HEK293T (cell line): ENCODE data around the gene CTNNA3.

Source experiments
- CTCF ChIA-PET: fragments of 350-600 bp; formaldehyde crosslinking; extraction: SDS; loops from one replicate; lab custom pipeline; 2021; ENCODE audit warnings: antibody characterized with exemption, inconsistent platforms; lab: Yijun Ruan, JAX
- POLR2A ChIA-PET: fragments of 350-600 bp; formaldehyde crosslinking; extraction: SDS; loops from one replicate; lab custom pipeline; 2020; ENCODE audit warnings: antibody characterized with exemption, inconsistent platforms; lab: Yijun Ruan, JAX
- DNase-seq: peaks from one replicate; pipeline ENCODE4 v3.0.0; 2012; ENCODE audit warnings: mixed read lengths; ENCODE audit errors: extremely low spot score
- ARNT ChIP-seq: fragments of 450-650 bp; IDR thresholded peaks from 2 replicates; pipeline ENCODE4 v1.6.1; 2017; ENCODE audit warnings: mild to moderate bottlenecking
- BHLHE40 ChIP-seq: fragments of 450-650 bp; IDR thresholded peaks from 2 replicates; pipeline ENCODE4 v1.6.1; 2016; ENCODE audit warnings: mild to moderate bottlenecking, moderate library complexity, borderline replicate concordance
- CTBP1 ChIP-seq: fragments of 450-650 bp; IDR thresholded peaks from 2 replicates; pipeline ENCODE4 v1.6.1; 2016; ENCODE audit warnings: borderline replicate concordance
- ELF4 ChIP-seq: fragments of 450-650 bp; IDR thresholded peaks from 2 replicates; pipeline ENCODE4 v1.6.1; 2017; ENCODE audit warnings: antibody characterized with exemption
- FOXA1 ChIP-seq: fragments of 450-650 bp; IDR thresholded peaks from 2 replicates; pipeline ENCODE4 v1.6.1; 2016; ENCODE audit warnings: mild to moderate bottlenecking
- FOXK2 ChIP-seq: fragments of 450-650 bp; IDR thresholded peaks from 2 replicates; pipeline ENCODE4 v1.6.1; 2016; ENCODE audit warnings: mild to moderate bottlenecking
- FOXM1 ChIP-seq: fragments of 450-650 bp; IDR thresholded peaks from 2 replicates; pipeline ENCODE4 v1.6.1; 2017; ENCODE audit warnings: mild to moderate bottlenecking, borderline replicate concordance
- HDGF ChIP-seq: fragments of 450-650 bp; IDR thresholded peaks from 2 replicates; pipeline ENCODE4 v1.6.1; 2017; ENCODE audit warnings: antibody characterized with exemption, borderline replicate concordance
- L3MBTL2 ChIP-seq: fragments of 450-650 bp; conservative IDR thresholded peaks from 2 replicates; pipeline ENCODE4 v1.6.1; 2016; ENCODE audit warnings: mild to moderate bottlenecking
- LEF1 ChIP-seq: fragments of 450-650 bp; IDR thresholded peaks from 2 replicates; pipeline ENCODE4 v1.6.1; 2017; ENCODE audit warnings: mild to moderate bottlenecking, borderline replicate concordance
- NFRKB ChIP-seq: fragments of 450-650 bp; IDR thresholded peaks from 2 replicates; pipeline ENCODE4 v1.6.1; 2016; ENCODE audit warnings: mild to moderate bottlenecking, moderate library complexity
- PKNOX1 ChIP-seq: fragments of 450-650 bp; IDR thresholded peaks from 2 replicates; pipeline ENCODE4 v1.6.1; 2016
- SP1 ChIP-seq: fragments of 450-650 bp; IDR thresholded peaks from 2 replicates; pipeline ENCODE4 v1.6.1; 2017
- SUZ12 ChIP-seq: fragments of 450-650 bp; IDR thresholded peaks from 2 replicates; pipeline ENCODE4 v1.6.1; 2016; ENCODE audit warnings: mild to moderate bottlenecking
- TARDBP ChIP-seq: fragments of 450-650 bp; IDR thresholded peaks from 2 replicates; pipeline ENCODE4 v1.6.1; 2016
- ZNF384 ChIP-seq: fragments of 450-650 bp; IDR thresholded peaks from 2 replicates; pipeline ENCODE4 v1.6.1; 2016

The CTNNA3 gene

GRCh38 chr10:66964946-66965345 is 731.0 kb downstream of the CTNNA3 start:
- TF ChIP-seq LEF1 = no peak
- TF ChIP-seq TARDBP = no peak
- no peak for TF ChIP-seq SUZ12
- TF ChIP-seq FOXK2 = no peak
- TF ChIP-seq CTBP1 = no peak
- no peak for TF ChIP-seq PKNOX1
- no peak for TF ChIP-seq L3MBTL2
- no peak for TF ChIP-seq ELF4
- ChIA-PET CTCF (no interaction called here), POLR2A (no interaction called here)
- DNase-seq = no peak

- DNase-seq = no peak
- TF ChIP-seq LEF1 (no peak), ZNF384 (no peak), PKNOX1 (no peak), FOXK2 (no peak), ELF4 (no peak), CTBP1 (no peak), NFRKB (no peak), L3MBTL2 (no peak), SUZ12 (no peak), FOXA1 (no peak), ARNT (no peak), BHLHE40 (no peak)
- ChIA-PET POLR2A (no interaction called here), CTCF (no interaction called here)
These were observed 737.5 kb downstream of the CTNNA3 start for GRCh38 chr10:66958466-66958865.

GRCh38 chr10:66951896-66952295 is 744.1 kb downstream of the CTNNA3 start:
- DNase-seq = no peak
- no peak for TF ChIP-seq TARDBP
- ChIA-PET POLR2A (no interaction called here), CTCF (no interaction called here)

- ChIA-PET CTCF (no interaction called here), POLR2A (no interaction called here)
- TF ChIP-seq L3MBTL2 (no peak), ARNT (no peak), CTBP1 (no peak), HDGF (no peak), ELF4 (no peak), SP1 (no peak), FOXM1 (no peak), NFRKB (no peak), ZNF384 (no peak), TARDBP (no peak), FOXA1 (no peak), FOXK2 (no peak), BHLHE40 (no peak)
- DNase-seq = no peak
These were observed 752.4 kb downstream of the CTNNA3 start for GRCh38 chr10:66943590-66943989.

GRCh38 chr10:66942407-66942806 is 753.6 kb downstream of the CTNNA3 start:
- ChIA-PET POLR2A (no interaction called here), CTCF (no interaction called here)
- TF ChIP-seq ARNT = no peak
- no peak for TF ChIP-seq SUZ12
- no peak for TF ChIP-seq L3MBTL2
- no peak for TF ChIP-seq PKNOX1
- TF ChIP-seq FOXM1 = no peak
- no peak for TF ChIP-seq BHLHE40
- no peak for TF ChIP-seq HDGF
- TF ChIP-seq CTBP1 = no peak
- no peak for TF ChIP-seq NFRKB
- no peak for DNase-seq

GRCh38 chr10:66941491-66941890 is 754.5 kb downstream of the CTNNA3 start:
- TF ChIP-seq FOXM1 (no peak), FOXA1 (no peak), SUZ12 (no peak), ARNT (no peak), ELF4 (no peak), CTBP1 (no peak), ZNF384 (no peak), LEF1 (no peak), L3MBTL2 (no peak), FOXK2 (no peak), NFRKB (no peak), SP1 (no peak), BHLHE40 (no peak), HDGF (no peak), TARDBP (no peak), PKNOX1 (no peak)
- peak; percentile 12 for DNase-seq
- CTCF ChIA-PET = interaction anchor here (1.2 kb wide), 1 partner anchor 13 kb away, joined by 4 read pairs; no protein-coding TSS in a partner anchor
- POLR2A ChIA-PET = no interaction called here

GRCh38 chr10:66940965-66941364 is 755.0 kb downstream of the CTNNA3 start:
- no peak for DNase-seq
- ChIA-PET CTCF (interaction anchor here (1.2 kb wide), 1 partner anchor 13 kb away, joined by 4 read pairs; no protein-coding TSS in a partner anchor), POLR2A (no interaction called here)
- TF ChIP-seq FOXA1 (no peak), FOXM1 (no peak), PKNOX1 (no peak), FOXK2 (no peak)
